PC-9 (cell line): Measurements from ENCODE around the gene VAPA.

Experiments used
- CTCF ChIP-seq: fragments of 200-600 bp; sonication (generic); conservative IDR thresholded peaks from 2 replicates; pipeline ENCODE4 v1.6.1; 2017; ENCODE audit warnings: mixed run types, antibody characterized with exemption, mild to moderate bottlenecking, moderate library complexity
- EZH2 ChIP-seq: fragments of 200-600 bp; sonication (generic); IDR thresholded peaks from 2 replicates; pipeline ENCODE4 v1.8.0; 2017; ENCODE audit warnings: antibody characterized with exemption, low read depth

DNA sequence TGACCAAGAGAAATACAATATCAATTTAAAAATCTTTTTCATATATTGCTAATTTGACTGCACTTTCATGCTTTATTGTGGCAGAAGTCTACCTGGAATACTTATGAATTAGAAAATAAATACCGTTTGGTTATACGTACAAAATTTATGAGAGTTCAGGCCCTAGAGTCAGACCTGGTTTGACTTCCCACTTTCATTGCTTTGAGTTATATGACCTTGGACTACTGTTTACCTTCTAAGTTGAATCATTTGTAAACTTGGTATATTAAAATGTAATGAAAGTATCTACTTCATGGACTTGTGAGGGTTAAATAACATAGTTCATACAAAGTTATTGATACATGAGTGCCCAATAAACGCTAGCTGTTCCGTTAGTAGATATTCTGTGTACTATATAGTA, 12.0 kb downstream of the VAPA start:
- TF ChIP-seq CTCF (no peak), EZH2 (no peak)
